ENCODE measurements around the gene PDE4D.

GRCh38 chr5:59479086-59479485 is 414.4 kb downstream of the PDE4D start:
- TF ChIP-seq CTCF (conservative IDR thresholded peaks at IDR 0.05; ENCODE audit: low read length) (no peak), EZH2phosphoT487 (IDR thresholded peaks at IDR 0.05; ENCODE audit: borderline replicate concordance, low read depth, low read length) (no peak)
